ENCODE results near the gene HNRNPLL.

HNRNPLL gene

GRCh38 chr2:38552259-38552658 is 50.5 kb downstream of the HNRNPLL start:
- Histone ChIP-seq H3K9ac (ENCODE audit: insufficient read length, low read depth) (no peak overlapping the region), H3K27me3 (ENCODE audit: insufficient read depth, insufficient read length) (no peaks in the 10 kb centered on the region), H3K4me3 (ENCODE audit: insufficient read length, low read depth) (no peak overlapping the region), H3K4me1 (ENCODE audit: insufficient read depth, insufficient read length) (no peaks in the 10 kb centered on the region), H3K9me3 (ENCODE audit: insufficient read depth, low read length) (no peaks in the 10 kb centered on the region), H3K36me3 (ENCODE audit: insufficient read depth, insufficient read length, low read length) (peaks cover 2% of the 10 kb centered on the region)
- DNase-seq (ENCODE audit: low read depth, low spot score): no peak
- TF ChIP-seq SUZ12 (IDR thresholded peaks at IDR 0.05; ENCODE audit: extremely low read depth, insufficient read depth, insufficient read length) (no peak), YY1 (IDR thresholded peaks at IDR 0.05; ENCODE audit: insufficient read depth, insufficient read length) (no peak), ZNF274 (IDR thresholded peaks at IDR 0.05; ENCODE audit: low read depth, low read length) (no peak)

GRCh38 chr2:38551746-38552145 is 51.0 kb downstream of the HNRNPLL start:
- no peaks in the 10 kb centered on the region for H3K4me1 ChIP-seq (ENCODE audit: insufficient read depth, insufficient read length)
- peaks cover 2% of the 10 kb centered on the region for H3K36me3 ChIP-seq (ENCODE audit: insufficient read depth, insufficient read length, low read length)
- no peak overlapping the region for H3K9ac ChIP-seq (ENCODE audit: insufficient read length, low read depth)
- no peaks in the 10 kb centered on the region for H3K27me3 ChIP-seq (ENCODE audit: insufficient read depth, insufficient read length)
- TF ChIP-seq YY1 (IDR thresholded peaks at IDR 0.05; ENCODE audit: insufficient read depth, insufficient read length): no peak
- TF ChIP-seq SUZ12 (IDR thresholded peaks at IDR 0.05; ENCODE audit: extremely low read depth, insufficient read depth, insufficient read length): no peak
- TF ChIP-seq ZNF274 (IDR thresholded peaks at IDR 0.05; ENCODE audit: low read depth, low read length): no peak
- H3K9me3 ChIP-seq (ENCODE audit: insufficient read depth, low read length): no peaks in the 10 kb centered on the region
- DNase-seq (ENCODE audit: low read depth, low spot score): no peak
- H3K4me3 ChIP-seq (ENCODE audit: insufficient read length, low read depth): no peak overlapping the region

GRCh38 chr2:38551171-38551570 is 51.6 kb downstream of the HNRNPLL start:
- no peak for TF ChIP-seq SUZ12 (IDR thresholded peaks at IDR 0.05; ENCODE audit: extremely low read depth, insufficient read depth, insufficient read length)
- no peak for TF ChIP-seq ZNF274 (IDR thresholded peaks at IDR 0.05; ENCODE audit: low read depth, low read length)
- no peak for TF ChIP-seq YY1 (IDR thresholded peaks at IDR 0.05; ENCODE audit: insufficient read depth, insufficient read length)
- H3K9ac ChIP-seq (ENCODE audit: insufficient read length, low read depth): no peak overlapping the region
- DNase-seq (ENCODE audit: low read depth, low spot score): no peak
- no peaks in the 10 kb centered on the region for H3K9me3 ChIP-seq (ENCODE audit: insufficient read depth, low read length)
- H3K4me1 ChIP-seq (ENCODE audit: insufficient read depth, insufficient read length): no peaks in the 10 kb centered on the region
- H3K4me3 ChIP-seq (ENCODE audit: insufficient read length, low read depth): no peak overlapping the region
- H3K27me3 ChIP-seq (ENCODE audit: insufficient read depth, insufficient read length): no peaks in the 10 kb centered on the region
- peaks cover 2% of the 10 kb centered on the region for H3K36me3 ChIP-seq (ENCODE audit: insufficient read depth, insufficient read length, low read length)

GRCh38 chr2:38549851-38550250 is 52.9 kb downstream of the HNRNPLL start:
- no peak overlapping the region for H3K9ac ChIP-seq (ENCODE audit: insufficient read length, low read depth)
- no peaks in the 10 kb centered on the region for H3K27me3 ChIP-seq (ENCODE audit: insufficient read depth, insufficient read length)
- no peak for TF ChIP-seq YY1 (IDR thresholded peaks at IDR 0.05; ENCODE audit: insufficient read depth, insufficient read length)
- no peak for TF ChIP-seq ZNF274 (IDR thresholded peaks at IDR 0.05; ENCODE audit: low read depth, low read length)
- TF ChIP-seq SUZ12 (IDR thresholded peaks at IDR 0.05; ENCODE audit: extremely low read depth, insufficient read depth, insufficient read length): no peak
- no peaks in the 10 kb centered on the region for H3K9me3 ChIP-seq (ENCODE audit: insufficient read depth, low read length)
- no peak for DNase-seq (ENCODE audit: low read depth, low spot score)
- no peak overlapping the region for H3K4me3 ChIP-seq (ENCODE audit: insufficient read length, low read depth)
- no peaks in the 10 kb centered on the region for H3K4me1 ChIP-seq (ENCODE audit: insufficient read depth, insufficient read length)
- peaks cover 2% of the 10 kb centered on the region for H3K36me3 ChIP-seq (ENCODE audit: insufficient read depth, insufficient read length, low read length)

GRCh38 chr2:38549071-38549704 is 53.5 kb downstream of the HNRNPLL start:
- no peak for DNase-seq (ENCODE audit: low read depth, low spot score)
- no peaks in the 10 kb centered on the region for H3K9me3 ChIP-seq (ENCODE audit: insufficient read depth, low read length)
- H3K27me3 ChIP-seq (ENCODE audit: insufficient read depth, insufficient read length): no peaks in the 10 kb centered on the region
- no peak overlapping the region for H3K4me3 ChIP-seq (ENCODE audit: insufficient read length, low read depth)
- peaks cover 2% of the 10 kb centered on the region for H3K36me3 ChIP-seq (ENCODE audit: insufficient read depth, insufficient read length, low read length)
- TF ChIP-seq ZNF274 (IDR thresholded peaks at IDR 0.05; ENCODE audit: low read depth, low read length): no peak
- TF ChIP-seq SUZ12 (IDR thresholded peaks at IDR 0.05; ENCODE audit: extremely low read depth, insufficient read depth, insufficient read length): no peak
- no peak for TF ChIP-seq YY1 (IDR thresholded peaks at IDR 0.05; ENCODE audit: insufficient read depth, insufficient read length)
- H3K9ac ChIP-seq (ENCODE audit: insufficient read length, low read depth): no peak overlapping the region
- H3K4me1 ChIP-seq (ENCODE audit: insufficient read depth, insufficient read length): no peaks in the 10 kb centered on the region

- Histone ChIP-seq H3K36me3 (ENCODE audit: insufficient read depth, insufficient read length, low read length) (peaks cover 2% of the 10 kb centered on the region), H3K27me3 (ENCODE audit: insufficient read depth, insufficient read length) (no peaks in the 10 kb centered on the region), H3K9me3 (ENCODE audit: insufficient read depth, low read length) (no peaks in the 10 kb centered on the region), H3K4me1 (ENCODE audit: insufficient read depth, insufficient read length) (no peaks in the 10 kb centered on the region), H3K9ac (ENCODE audit: insufficient read length, low read depth) (no peak overlapping the region), H3K4me3 (ENCODE audit: insufficient read length, low read depth) (no peak overlapping the region)
- DNase-seq (ENCODE audit: low read depth, low spot score): no peak
- TF ChIP-seq YY1 (IDR thresholded peaks at IDR 0.05; ENCODE audit: insufficient read depth, insufficient read length) (no peak), ZNF274 (IDR thresholded peaks at IDR 0.05; ENCODE audit: low read depth, low read length) (no peak), SUZ12 (IDR thresholded peaks at IDR 0.05; ENCODE audit: extremely low read depth, insufficient read depth, insufficient read length) (no peak)
Observed at GRCh38 chr2:38547791-38548190, 54.9 kb downstream of the HNRNPLL start.

- no peak for DNase-seq (ENCODE audit: low read depth, low spot score)
- Histone ChIP-seq H3K9ac (ENCODE audit: insufficient read length, low read depth) (no peak overlapping the region), H3K4me3 (ENCODE audit: insufficient read length, low read depth) (no peak overlapping the region), H3K9me3 (ENCODE audit: insufficient read depth, low read length) (no peaks in the 10 kb centered on the region), H3K27me3 (ENCODE audit: insufficient read depth, insufficient read length) (no peaks in the 10 kb centered on the region), H3K4me1 (ENCODE audit: insufficient read depth, insufficient read length) (no peaks in the 10 kb centered on the region), H3K36me3 (ENCODE audit: insufficient read depth, insufficient read length, low read length) (no peaks in the 10 kb centered on the region)
- TF ChIP-seq YY1 (IDR thresholded peaks at IDR 0.05; ENCODE audit: insufficient read depth, insufficient read length): no peak
- no peak for TF ChIP-seq SUZ12 (IDR thresholded peaks at IDR 0.05; ENCODE audit: extremely low read depth, insufficient read depth, insufficient read length)
- TF ChIP-seq ZNF274 (IDR thresholded peaks at IDR 0.05; ENCODE audit: low read depth, low read length): no peak
Observed at GRCh38 chr2:38546585-38546984, 56.1 kb downstream of the HNRNPLL start.
